HepG2 (cell line): Measurements from ENCODE around the gene TMEM134. TPM values are rescaled to one million over a fixed set of nuclear protein-coding genes. Genes with fewer than 3 reads are reported as not detected.
A peak's percentile ranks its signal among the peaks of the same experiment; 100 is the strongest.

ENCODE experiments used
- HDAC2 ChIP-seq: sonication (generic); formaldehyde crosslinking; IDR thresholded peaks from 2 replicates; pipeline ENCODE4 v1.4.0; 2020; ENCODE audit warnings: missing genetic modification reagents
- IKZF1 ChIP-seq: fragments of 450-650 bp; IDR thresholded peaks from 2 replicates; pipeline ENCODE4 v1.7.1; 2016
- KLF9 ChIP-seq: IDR thresholded peaks from 2 replicates; pipeline ENCODE4 v1.6.1; 2016; ENCODE audit warnings: low read depth
- LCORL ChIP-seq, 2 experiments: fragments of 450-650 bp in 1 of 2; sonication (generic) in 1 of 2; formaldehyde crosslinking in 1 of 2; IDR thresholded peaks; 2 replicates each; pipeline versions ENCODE4 v1.5.0 to v1.6.1; 2017 to 2020; ENCODE audit warnings: antibody characterized with exemption in 1 of 2, missing genetic modification reagents in 1 of 2
- NCOA2 ChIP-seq: sonication (generic); formaldehyde crosslinking; IDR thresholded peaks from 2 replicates; pipeline ENCODE4 v1.8.0; 2022; ENCODE audit warnings: inconsistent platforms
- PTBP1 ChIP-seq: fragments of 200-400 bp; formaldehyde crosslinking; IDR thresholded peaks from 2 replicates; pipeline ENCODE4 v1.6.1; 2018; ENCODE audit warnings: low read length, low read depth; ENCODE audit not compliant: poor library complexity, severe bottlenecking
- RBM39 ChIP-seq: fragments of 200-400 bp; formaldehyde crosslinking; IDR thresholded peaks from one replicate; pipeline ENCODE4 v1.6.1; 2018; ENCODE audit warnings: antibody characterized with exemption, mild to moderate bottlenecking, low read depth, low read length; ENCODE audit not compliant: poor library complexity, severe bottlenecking
- SAP130 ChIP-seq: IDR thresholded peaks from 2 replicates; pipeline ENCODE4 v1.6.1; 2016; ENCODE audit warnings: low read depth
- SOX5 ChIP-seq: IDR thresholded peaks from 2 replicates; pipeline ENCODE4 v1.6.1; 2016; ENCODE audit warnings: borderline replicate concordance
- XBP1 ChIP-seq: sonication (generic); formaldehyde crosslinking; IDR thresholded peaks from 2 replicates; pipeline ENCODE4 v1.5.0; 2020; ENCODE audit warnings: missing genetic modification reagents
- ZBTB34 ChIP-seq: sonication (generic); formaldehyde crosslinking; IDR thresholded peaks from 2 replicates; pipeline ENCODE4 v1.8.0; 2022; ENCODE audit warnings: mild to moderate bottlenecking, missing genetic modification reagents
- ZC3H13 ChIP-seq: sonication (generic); formaldehyde crosslinking; IDR thresholded peaks from 2 replicates; pipeline ENCODE4 v1.8.1; 2023; ENCODE audit warnings: mild to moderate bottlenecking, missing genetic modification reagents, moderate library complexity
- ZMAT3 ChIP-seq: sonication (generic); formaldehyde crosslinking; conservative IDR thresholded peaks from 2 replicates; pipeline ENCODE4 v1.7.0; 2021; ENCODE audit warnings: missing genetic modification reagents
- polyA plus RNA-seq, 8 experiments: library from polyadenylated mRNA; depleted of rRNA in 3 of 8; stranded (reverse) in 7 of 8; unstranded in 1 of 8; fragments of >200 nt; fragmentation: Illumina TruSeq in 4 of 8; extraction: Trizol in 4 of 8; gene quantifications; 2 replicates each; pipeline versions ENCODE4 v1.2.1 to v1.2.3, GENCODE V29; 2011 to 2016; ENCODE audit warnings: low read depth in 4 of 8, missing spikeins in 1 of 8, mixed read lengths in 1 of 8; ENCODE audit not compliant: insufficient read depth in 1 of 8
- total RNA-seq, 5 experiments: library from RNA; depleted of rRNA; stranded (reverse); fragments of >200 nt; fragmentation: Illumina TruSeq; extraction: Trizol; gene quantifications; 2 replicates each; pipeline ENCODE4 v1.2.3, GENCODE V29; 2016; ENCODE audit warnings: low read depth in 1 of 5
- TF ChIP-seq, protein P1 (sequence below): sonication (generic); formaldehyde crosslinking; IDR thresholded peaks from one replicate; pipeline ENCODE4 v1.5.1; 2020; ENCODE audit warnings: mild to moderate bottlenecking, missing genetic modification reagents; ENCODE audit errors: not compliant biosample characterization
- TF ChIP-seq, protein P2 (sequence below): sonication (generic); formaldehyde crosslinking; IDR thresholded peaks from 2 replicates; pipeline ENCODE4 v1.9.0; 2022; ENCODE audit warnings: missing genetic modification reagents, mild to moderate bottlenecking, borderline replicate concordance
- TF ChIP-seq, protein P3 (sequence below): sonication (generic); formaldehyde crosslinking; IDR thresholded peaks from 2 replicates; pipeline ENCODE4 v1.8.1; 2023; ENCODE audit warnings: mild to moderate bottlenecking, missing genetic modification reagents

The TMEM134 gene
- total and polyA plus RNA-seq, 2 of the 13 experiments (the other 11 are each of a cell fraction or from before 2014, with no cell fraction given) = 6.9 to 26.9 TPM

DNA sequence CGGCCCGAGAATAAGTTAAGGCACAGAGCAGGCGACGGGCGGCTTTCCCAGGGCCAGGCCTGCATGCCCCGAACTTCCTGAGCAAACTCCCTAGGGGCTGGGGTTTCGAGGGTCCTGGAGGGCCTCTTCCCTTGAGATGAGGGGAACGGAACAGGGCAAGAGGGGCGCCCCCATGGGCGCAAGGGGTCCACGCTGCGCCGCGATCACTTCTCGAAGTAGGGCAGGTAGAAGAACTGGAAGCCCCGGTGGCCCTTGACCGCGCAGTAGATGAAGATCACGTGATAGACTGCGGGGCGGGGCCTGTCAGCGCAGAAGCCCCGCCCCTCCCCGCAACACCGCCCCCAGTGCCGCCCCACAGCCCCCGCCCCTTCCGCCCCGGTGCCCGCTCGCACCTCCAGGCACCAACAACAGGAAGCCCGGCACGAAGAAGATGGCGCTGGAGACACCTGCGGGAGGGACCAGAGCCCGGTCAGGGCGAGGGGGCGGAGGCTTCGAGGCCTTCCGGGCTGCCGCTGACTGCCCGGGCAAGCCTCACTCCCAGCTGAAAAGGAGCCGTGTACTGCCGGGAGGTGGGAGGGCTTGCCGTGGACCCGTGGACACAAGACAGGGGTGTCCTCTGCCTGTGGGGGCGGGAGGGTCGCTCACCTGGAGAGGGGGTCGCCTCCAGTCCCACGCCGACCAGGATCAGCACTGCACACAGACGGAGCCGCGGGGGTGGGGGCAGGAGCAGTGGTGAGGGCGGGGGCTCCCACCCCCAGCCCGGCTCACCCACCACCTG, 4.5 kb downstream of the TMEM134 start (continued):
- TF ChIP-seq, protein P1, sequence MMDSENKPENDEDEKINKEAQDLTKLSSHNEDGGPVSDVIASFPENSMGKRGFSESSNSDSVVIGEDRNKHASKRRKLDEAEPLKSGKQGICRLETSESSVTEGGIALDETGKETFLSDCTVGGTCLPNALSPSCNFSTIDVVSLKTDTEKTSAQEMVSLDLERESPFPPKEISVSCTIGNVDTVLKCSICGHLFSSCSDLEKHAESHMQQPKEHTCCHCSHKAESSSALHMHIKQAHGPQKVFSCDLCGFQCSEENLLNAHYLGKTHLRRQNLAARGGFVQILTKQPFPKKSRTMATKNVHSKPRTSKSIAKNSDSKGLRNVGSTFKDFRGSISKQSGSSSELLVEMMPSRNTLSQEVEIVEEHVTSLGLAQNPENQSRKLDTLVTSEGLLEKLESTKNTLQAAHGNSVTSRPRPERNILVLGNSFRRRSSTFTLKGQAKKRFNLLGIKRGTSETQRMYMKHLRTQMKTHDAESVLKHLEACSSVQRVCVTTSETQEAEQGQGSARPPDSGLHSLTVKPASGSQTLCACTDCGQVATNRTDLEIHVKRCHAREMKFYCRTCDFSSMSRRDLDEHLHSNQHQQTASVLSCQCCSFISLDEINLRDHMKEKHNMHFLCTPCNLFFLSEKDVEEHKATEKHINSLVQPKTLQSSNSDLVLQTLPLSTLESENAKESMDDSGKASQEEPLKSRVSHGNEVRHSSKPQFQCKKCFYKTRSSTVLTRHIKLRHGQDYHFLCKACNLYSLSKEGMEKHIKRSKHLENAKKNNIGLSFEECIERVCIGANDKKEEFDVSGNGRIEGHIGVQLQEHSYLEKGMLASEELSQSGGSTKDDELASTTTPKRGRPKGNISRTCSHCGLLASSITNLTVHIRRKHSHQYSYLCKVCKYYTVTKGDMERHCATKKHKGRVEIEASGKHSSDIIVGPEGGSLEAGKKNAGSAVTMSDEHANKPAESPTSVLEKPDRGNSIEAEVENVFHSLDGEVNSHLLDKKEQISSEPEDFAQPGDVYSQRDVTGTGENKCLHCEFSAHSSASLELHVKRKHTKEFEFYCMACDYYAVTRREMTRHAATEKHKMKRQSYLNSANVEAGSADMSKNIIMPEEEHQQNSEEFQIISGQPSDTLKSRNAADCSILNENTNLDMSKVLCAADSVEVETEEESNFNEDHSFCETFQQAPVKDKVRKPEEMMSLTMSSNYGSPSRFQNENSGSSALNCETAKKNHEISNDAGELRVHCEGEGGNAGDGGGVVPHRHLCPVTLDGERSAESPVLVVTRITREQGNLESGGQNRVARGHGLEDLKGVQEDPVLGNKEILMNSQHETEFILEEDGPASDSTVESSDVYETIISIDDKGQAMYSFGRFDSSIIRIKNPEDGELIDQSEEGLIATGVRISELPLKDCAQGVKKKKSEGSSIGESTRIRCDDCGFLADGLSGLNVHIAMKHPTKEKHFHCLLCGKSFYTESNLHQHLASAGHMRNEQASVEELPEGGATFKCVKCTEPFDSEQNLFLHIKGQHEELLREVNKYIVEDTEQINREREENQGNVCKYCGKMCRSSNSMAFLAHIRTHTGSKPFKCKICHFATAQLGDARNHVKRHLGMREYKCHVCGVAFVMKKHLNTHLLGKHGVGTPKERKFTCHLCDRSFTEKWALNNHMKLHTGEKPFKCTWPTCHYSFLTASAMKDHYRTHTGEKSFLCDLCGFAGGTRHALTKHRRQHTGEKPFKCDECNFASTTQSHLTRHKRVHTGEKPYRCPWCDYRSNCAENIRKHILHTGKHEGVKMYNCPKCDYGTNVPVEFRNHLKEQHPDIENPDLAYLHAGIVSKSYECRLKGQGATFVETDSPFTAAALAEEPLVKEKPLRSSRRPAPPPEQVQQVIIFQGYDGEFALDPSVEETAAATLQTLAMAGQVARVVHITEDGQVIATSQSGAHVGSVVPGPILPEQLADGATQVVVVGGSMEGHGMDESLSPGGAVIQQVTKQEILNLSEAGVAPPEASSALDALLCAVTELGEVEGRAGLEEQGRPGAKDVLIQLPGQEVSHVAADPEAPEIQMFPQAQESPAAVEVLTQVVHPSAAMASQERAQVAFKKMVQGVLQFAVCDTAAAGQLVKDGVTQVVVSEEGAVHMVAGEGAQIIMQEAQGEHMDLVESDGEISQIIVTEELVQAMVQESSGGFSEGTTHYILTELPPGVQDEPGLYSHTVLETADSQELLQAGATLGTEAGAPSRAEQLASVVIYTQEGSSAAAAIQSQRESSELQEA (CRISPR knock-in tag) = no peak
- TF ChIP-seq, protein P2, sequence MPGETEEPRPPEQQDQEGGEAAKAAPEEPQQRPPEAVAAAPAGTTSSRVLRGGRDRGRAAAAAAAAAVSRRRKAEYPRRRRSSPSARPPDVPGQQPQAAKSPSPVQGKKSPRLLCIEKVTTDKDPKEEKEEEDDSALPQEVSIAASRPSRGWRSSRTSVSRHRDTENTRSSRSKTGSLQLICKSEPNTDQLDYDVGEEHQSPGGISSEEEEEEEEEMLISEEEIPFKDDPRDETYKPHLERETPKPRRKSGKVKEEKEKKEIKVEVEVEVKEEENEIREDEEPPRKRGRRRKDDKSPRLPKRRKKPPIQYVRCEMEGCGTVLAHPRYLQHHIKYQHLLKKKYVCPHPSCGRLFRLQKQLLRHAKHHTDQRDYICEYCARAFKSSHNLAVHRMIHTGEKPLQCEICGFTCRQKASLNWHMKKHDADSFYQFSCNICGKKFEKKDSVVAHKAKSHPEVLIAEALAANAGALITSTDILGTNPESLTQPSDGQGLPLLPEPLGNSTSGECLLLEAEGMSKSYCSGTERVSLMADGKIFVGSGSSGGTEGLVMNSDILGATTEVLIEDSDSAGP = peak; percentile 56; the same call in 1 of the 2 replicates
- TF ChIP-seq IKZF1 (no peak), PTBP1 (peak; percentile 70), KLF9 (CRISPR knock-in tag) (no peak), RBM39 (peak; percentile 79), LCORL (IDR thresholded peaks at IDR 0.05) (no peak), LCORL (CRISPR knock-in tag; IDR thresholded peaks at IDR 0.05) (peak; percentile 51; the same call in 1 of the 2 replicates), NCOA2 (no peak; the same call in 1 of the 2 replicates), XBP1 (CRISPR knock-in tag) (no peak), SAP130 (peak; percentile 73), HDAC2 (CRISPR knock-in tag) (no peak; the same call in 1 of the 2 replicates), ZC3H13 (0 out of 2 replicates have a peak, but pooled peaks have one; percentile 39), SOX5 (CRISPR knock-in tag) (no peak), ZBTB34 (CRISPR knock-in tag) (no peak), ZMAT3 (CRISPR knock-in tag) (0 out of 2 replicates have a peak, but pooled peaks have one; percentile 53)
- TF ChIP-seq, protein P3, sequence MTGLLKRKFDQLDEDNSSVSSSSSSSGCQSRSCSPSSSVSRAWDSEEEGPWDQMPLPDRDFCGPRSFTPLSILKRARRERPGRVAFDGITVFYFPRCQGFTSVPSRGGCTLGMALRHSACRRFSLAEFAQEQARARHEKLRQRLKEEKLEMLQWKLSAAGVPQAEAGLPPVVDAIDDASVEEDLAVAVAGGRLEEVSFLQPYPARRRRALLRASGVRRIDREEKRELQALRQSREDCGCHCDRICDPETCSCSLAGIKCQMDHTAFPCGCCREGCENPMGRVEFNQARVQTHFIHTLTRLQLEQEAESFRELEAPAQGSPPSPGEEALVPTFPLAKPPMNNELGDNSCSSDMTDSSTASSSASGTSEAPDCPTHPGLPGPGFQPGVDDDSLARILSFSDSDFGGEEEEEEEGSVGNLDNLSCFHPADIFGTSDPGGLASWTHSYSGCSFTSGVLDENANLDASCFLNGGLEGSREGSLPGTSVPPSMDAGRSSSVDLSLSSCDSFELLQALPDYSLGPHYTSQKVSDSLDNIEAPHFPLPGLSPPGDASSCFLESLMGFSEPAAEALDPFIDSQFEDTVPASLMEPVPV (CRISPR knock-in tag) = no peak
